Neutrophil (primary cell): ENCODE results near the gene GTPBP3.
A peak's percentile ranks its signal among the peaks of the same experiment; 100 is the strongest.

Experiments
- H3K27ac ChIP-seq: fragments of 200-600 bp; sonication (generic); 2 replicates; pipeline ENCODE4 v1.5.1; 2016; ENCODE audit warnings: mild to moderate bottlenecking, moderate library complexity
- H3K27me3 ChIP-seq: fragments of 200-600 bp; sonication (generic); 2 replicates; pipeline ENCODE4 v1.6.0; 2016; ENCODE audit warnings: mild to moderate bottlenecking
- H3K36me3 ChIP-seq: fragments of 200-600 bp; sonication (generic); 2 replicates; pipeline ENCODE4 v1.5.1; 2017
- H3K4me1 ChIP-seq, 2 experiments: fragments of 200-600 bp in 1 of 2; sonication (generic) in 1 of 2; 1 replicate in 1 of 2; 2 replicates in 1 of 2; pipeline versions ENCODE4 v1.5.1 to v1.6.1; 2013 to 2016; ENCODE audit warnings: low read depth in 1 of 2, low read length in 1 of 2, mild to moderate bottlenecking in 1 of 2, moderate library complexity in 1 of 2; ENCODE audit not compliant: control insufficient read depth in 1 of 2, insufficient read depth in 1 of 2
- H3K4me3 ChIP-seq, 2 experiments: fragments of 200-600 bp in 1 of 2; sonication (generic) in 1 of 2; 1 replicate in 1 of 2; 2 replicates in 1 of 2; pipeline ENCODE4 v1.5.1; 2013 to 2016; ENCODE audit warnings: low read depth in 1 of 2, low read length in 1 of 2, mild to moderate bottlenecking in 1 of 2, moderate library complexity in 1 of 2
- H3K9me3 ChIP-seq: fragments of 200-600 bp; sonication (generic); 2 replicates; pipeline ENCODE4 v1.5.1; 2016
- CTCF ChIP-seq: fragments of 200-600 bp; sonication (generic); IDR thresholded peaks from 2 replicates; pipeline ENCODE4 v1.5.1; 2016; ENCODE audit warnings: antibody characterized with exemption

The GTPBP3 gene

GRCh38 chr19:17365361-17365760 lies 28.0 kb downstream of the GTPBP3 start:
- Histone ChIP-seq H3K36me3 (no peaks in the 10 kb centered on the region), H3K4me3 (no peak overlapping the region), H3K27ac (no peak overlapping the region), H3K9me3 (no peaks in the 10 kb centered on the region), H3K4me1 (peaks cover 10 to 11% of the 10 kb centered on the region in 2 experiments), H3K27me3 (peaks cover 12% of the 10 kb centered on the region)
- TF ChIP-seq CTCF = no peak

- peak overlapping the region in 1 of 2 experiments; percentile 19 for H3K4me3 ChIP-seq
- peak overlapping the region; percentile 70 for H3K27ac ChIP-seq
- H3K27me3 ChIP-seq = no peaks in the 10 kb centered on the region
- TF ChIP-seq CTCF = no peak
- peaks cover 13% of the 10 kb centered on the region in 2 experiments for H3K4me1 ChIP-seq
- no peaks in the 10 kb centered on the region for H3K36me3 ChIP-seq
- no peaks in the 10 kb centered on the region for H3K9me3 ChIP-seq
Measured at GRCh38 chr19:17370026-17370587, 32.8 kb downstream of the GTPBP3 start.

DNA sequence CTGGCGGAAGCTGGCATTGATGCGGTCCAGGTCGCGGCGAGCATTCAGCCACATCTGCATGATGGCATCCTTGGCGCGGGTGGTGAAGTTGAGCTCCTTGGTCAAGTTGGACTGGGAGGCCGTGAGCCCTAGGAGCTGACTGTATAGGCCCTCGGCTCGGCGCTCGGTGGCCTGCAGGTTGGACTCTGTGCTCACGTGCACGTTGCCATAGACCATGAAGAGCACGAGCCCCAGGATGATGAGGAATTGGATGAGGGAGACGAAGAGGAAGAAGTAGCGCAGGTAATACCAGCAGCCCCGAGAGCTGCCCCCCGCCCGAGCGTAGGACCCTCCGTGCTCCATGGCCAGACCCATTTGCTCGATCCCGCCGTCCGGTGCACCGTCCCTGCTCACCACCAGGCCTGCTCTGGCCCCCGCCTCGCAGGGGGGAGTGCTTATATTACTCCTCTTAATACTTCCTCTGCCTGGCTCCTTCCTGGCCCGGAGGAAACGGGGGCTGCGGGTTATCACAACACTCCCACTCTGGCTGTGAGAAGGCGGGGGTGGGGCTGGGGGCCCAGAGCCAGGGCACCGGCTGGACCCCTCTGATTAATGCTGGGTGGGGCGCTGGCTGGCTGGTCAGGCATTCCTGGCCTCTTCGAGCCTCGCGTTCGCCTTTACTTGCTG lies 39.7 kb downstream of the GTPBP3 start, which contains the start of gene PLVAP:
TSS of gene PLVAP (minus strand) at position 408 of the 666 bp plus-strand sequence. CDS start at position 354, 54 bp downstream.
- TF ChIP-seq CTCF = no peak
- H3K36me3 ChIP-seq = no peaks in the 10 kb centered on the region
- no peak within 1 kb of the TSS for H3K27ac ChIP-seq
- H3K4me1 ChIP-seq = peaks cover 0 to 6% of the 10 kb centered on the region in 2 experiments
- H3K4me3 ChIP-seq = no peak within 1 kb of the TSS
- H3K9me3 ChIP-seq = no peaks in the 10 kb centered on the region
- peaks cover 34% of the 10 kb centered on the region for H3K27me3 ChIP-seq

- Histone ChIP-seq H3K36me3 (no peaks in the 10 kb centered on the region), H3K9me3 (no peaks in the 10 kb centered on the region), H3K4me3 (no peak overlapping the region), H3K27me3 (peaks cover 34% of the 10 kb centered on the region), H3K4me1 (peaks cover 7 to 9% of the 10 kb centered on the region in 2 experiments), H3K27ac (no peak overlapping the region)
- TF ChIP-seq CTCF = no peak
Measured at GRCh38 chr19:17378271-17378670, 40.9 kb downstream of the GTPBP3 start.

- H3K9me3 ChIP-seq = no peaks in the 10 kb centered on the region
- no peaks in the 10 kb centered on the region for H3K36me3 ChIP-seq
- no peak overlapping the region for H3K4me3 ChIP-seq
- H3K27me3 ChIP-seq = peaks cover 34% of the 10 kb centered on the region
- TF ChIP-seq CTCF = no peak
- no peak overlapping the region for H3K27ac ChIP-seq
- H3K4me1 ChIP-seq = peaks cover 7 to 9% of the 10 kb centered on the region in 2 experiments
Measured at GRCh38 chr19:17379221-17379631, 41.9 kb downstream of the GTPBP3 start.
